SK-N-MC (cell line): Measurements from ENCODE around the gene CEMIP.

Experiments
- EZH2 ChIP-seq: fragments of 200-600 bp; sonication (generic); IDR thresholded peaks from one replicate; pipeline ENCODE4 v1.6.1; 2017; ENCODE audit warnings: antibody characterized with exemption
- FOXP2 ChIP-seq: optimal IDR thresholded peaks from 2 replicates; pipeline ENCODE3; 2011; ENCODE audit warnings: mild to moderate bottlenecking, moderate library complexity; ENCODE audit not compliant: insufficient read depth; ENCODE audit errors: extremely low read length, control extremely low read depth
- POLR2AphosphoS5 ChIP-seq: IDR thresholded peaks from 2 replicates; pipeline ENCODE4 v1.6.1; 2012; ENCODE audit warnings: mild to moderate bottlenecking, low read depth, low read length, borderline replicate concordance

DNA sequence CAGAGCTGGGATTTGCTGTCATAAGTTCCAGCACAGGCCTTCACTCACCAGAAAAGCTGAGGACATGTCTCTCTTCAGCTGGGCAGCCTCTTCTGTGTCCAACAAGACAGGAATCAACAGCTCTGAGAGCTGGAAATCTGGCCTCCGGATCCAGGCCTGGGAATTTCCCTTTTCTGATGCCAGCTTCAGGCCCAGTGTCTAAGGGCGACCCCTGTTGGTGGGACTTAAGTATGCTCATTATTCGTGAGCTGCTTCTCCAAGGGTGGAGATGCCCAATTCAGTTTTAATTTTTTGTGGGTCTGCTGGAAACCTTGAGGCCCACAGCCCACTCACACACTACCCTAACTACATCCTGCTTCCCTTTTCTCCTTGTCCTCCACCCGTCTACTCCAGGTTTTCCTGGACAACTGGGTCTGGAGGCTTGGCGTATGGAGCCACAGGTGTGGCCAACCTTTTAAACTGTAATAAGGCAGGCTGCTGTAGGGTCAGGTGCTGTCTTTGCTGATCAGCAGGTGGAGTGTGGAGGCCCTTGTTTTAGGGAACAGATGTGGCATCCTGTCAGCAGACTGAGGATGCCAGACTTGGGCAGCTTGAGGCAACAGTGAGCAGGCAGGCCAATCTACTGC, 2.6 kb upstream of the CEMIP start:
- no peak for TF ChIP-seq EZH2
- TF ChIP-seq POLR2AphosphoS5: no peak
- TF ChIP-seq FOXP2: no peak
